Neural cell (in vitro differentiated cells): ENCODE data around the gene SLC5A9. TPM values are rescaled to one million over a fixed set of nuclear protein-coding genes. Genes with fewer than 3 reads are reported as not detected.

ENCODE experiments used
- H2AFZ ChIP-seq: fragments of 200-600, 300-800 bp; sonication (generic), shearing (Covaris generic); 2 replicates; pipeline ENCODE4 v1.6.0; 2014; ENCODE audit warnings: low read depth, mild to moderate bottlenecking, antibody characterized with exemption, low read length, moderate library complexity
- H3F3A ChIP-seq: fragments of 200-600 bp; shearing (Covaris generic); 2 replicates; pipeline ENCODE4 v1.6.1; 2016; ENCODE audit warnings: mild to moderate bottlenecking, moderate library complexity, mixed read lengths, antibody characterized with exemption, low read length; ENCODE audit not compliant: insufficient read depth, poor library complexity, severe bottlenecking
- H3K27ac ChIP-seq: fragments of 200-600, 300-800 bp; sonication (generic), shearing (Covaris generic); 2 replicates; pipeline ENCODE4 v1.5.1; 2014; ENCODE audit warnings: mild to moderate bottlenecking, low read length, moderate library complexity
- H3K27me3 ChIP-seq: fragments of 300-800, 200-600 bp; sonication (generic), shearing (Covaris generic); 2 replicates; pipeline ENCODE4 v1.6.0; 2014; ENCODE audit warnings: mild to moderate bottlenecking, low read depth, low read length, moderate library complexity; ENCODE audit not compliant: insufficient read depth
- H3K36me3 ChIP-seq: fragments of 300-800, 200-600 bp; sonication (generic), shearing (Covaris generic); 2 replicates; pipeline ENCODE4 v1.5.1; 2014; ENCODE audit warnings: mild to moderate bottlenecking, antibody characterized with exemption, low read length, moderate library complexity; ENCODE audit not compliant: insufficient read depth
- H3K4me2 ChIP-seq: fragments of 300-800, 200-600 bp; sonication (generic), shearing (Covaris generic); 2 replicates; pipeline ENCODE4 v1.6.0; 2014; ENCODE audit warnings: mild to moderate bottlenecking, low read length
- H3K4me3 ChIP-seq: fragments of 300-800, 200-600 bp; sonication (generic), shearing (Covaris generic); 2 replicates; pipeline ENCODE4 v1.5.1; 2014; ENCODE audit warnings: mild to moderate bottlenecking, low read length, moderate library complexity
- H3K79me2 ChIP-seq: fragments of 200-600 bp; shearing (Covaris generic); replicated peaks from 2 replicates; pipeline ENCODE4 v1.6.0; 2014; ENCODE audit warnings: mild to moderate bottlenecking, low read length, moderate library complexity; ENCODE audit not compliant: insufficient read depth
- H3K9ac ChIP-seq: fragments of 300-800, 200-600 bp; sonication (generic), shearing (Covaris generic); 2 replicates; pipeline ENCODE4 v1.6.1; 2016; ENCODE audit warnings: mild to moderate bottlenecking, low read length, mixed read lengths
- H3K9me2 ChIP-seq: fragments of 200-600 bp; shearing (Covaris generic); 2 replicates; pipeline ENCODE4 v1.6.1; 2016; ENCODE audit warnings: mild to moderate bottlenecking, low read length, mixed read lengths; ENCODE audit not compliant: insufficient read depth
- H3K9me3 ChIP-seq: fragments of 200-600, 300-800 bp; sonication (generic), shearing (Covaris generic); 2 replicates; pipeline ENCODE4 v1.6.1; 2016; ENCODE audit warnings: mild to moderate bottlenecking, mixed run types, low read length, moderate library complexity, mixed read lengths
- H4K20me1 ChIP-seq: fragments of 200-600 bp; shearing (Covaris generic); 2 replicates; pipeline ENCODE4 v1.6.1; 2016; ENCODE audit warnings: mild to moderate bottlenecking, mixed run types; ENCODE audit not compliant: insufficient read depth
- CTCF ChIP-seq: fragments of 450-650 bp; IDR thresholded peaks from 2 replicates; pipeline ENCODE4 v1.5.1; 2014; ENCODE audit warnings: antibody characterized with exemption, mild to moderate bottlenecking, moderate library complexity; ENCODE audit not compliant: poor library complexity, severe bottlenecking
- EP300 ChIP-seq: fragments of 450-650 bp; conservative IDR thresholded peaks from 2 replicates; pipeline ENCODE4 v1.6.1; 2014; ENCODE audit warnings: antibody characterized with exemption, mild to moderate bottlenecking, moderate library complexity; ENCODE audit not compliant: poor library complexity, severe bottlenecking
- EZH2 ChIP-seq: fragments of 200-600, 300-800 bp; shearing (Covaris generic), sonication (generic); IDR thresholded peaks from 2 replicates; pipeline ENCODE4 v1.6.1; 2014; ENCODE audit warnings: antibody characterized with exemption, low read length, borderline replicate concordance, mild to moderate bottlenecking; ENCODE audit not compliant: insufficient read depth, poor library complexity, severe bottlenecking
- MXI1 ChIP-seq: fragments of 450-650 bp; conservative IDR thresholded peaks from 2 replicates; pipeline ENCODE4 v1.6.1; 2014; ENCODE audit warnings: antibody characterized with exemption, mild to moderate bottlenecking; ENCODE audit not compliant: poor library complexity, severe bottlenecking
- POLR2AphosphoS5 ChIP-seq: IDR thresholded peaks from 2 replicates; pipeline ENCODE4 v1.6.1; 2012
- RAD21 ChIP-seq: fragments of 450-650 bp; conservative IDR thresholded peaks from 2 replicates; pipeline ENCODE4 v1.6.1; 2014; ENCODE audit warnings: antibody characterized with exemption, mild to moderate bottlenecking, moderate library complexity
- REST ChIP-seq: IDR thresholded peaks from 2 replicates; pipeline ENCODE4 v1.6.1; 2012; ENCODE audit warnings: borderline replicate concordance
- SMC3 ChIP-seq: fragments of 450-650 bp; conservative IDR thresholded peaks from 2 replicates; pipeline ENCODE4 v1.6.1; 2014; ENCODE audit warnings: antibody characterized with exemption, mild to moderate bottlenecking, moderate library complexity; ENCODE audit not compliant: poor library complexity
- TAF1 ChIP-seq: IDR thresholded peaks from 2 replicates; pipeline ENCODE4 v1.6.1; 2012; ENCODE audit warnings: low read depth
- polyA plus RNA-seq: library from polyadenylated mRNA; depleted of rRNA; stranded (reverse); fragments of >200 nt; gene quantifications from 2 replicates; pipeline ENCODE4 v1.2.3, GENCODE V29; 2014

Gene SLC5A9
- polyA plus RNA-seq, 1 donor from 2014 or later = not detected

GRCh38 chr1:48203287-48203900 lies 19.1 kb upstream of the SLC5A9 start:
- no peak overlapping the region for H3K4me2 ChIP-seq
- H3K27me3 ChIP-seq = no peaks in the 10 kb centered on the region
- TF ChIP-seq MXI1 (no peak), EZH2 (no peak), SMC3 (peak; percentile 85), RAD21 (peak; percentile 68), TAF1 (no peak), POLR2AphosphoS5 (no peak), EP300 (no peak), CTCF (peak; percentile 76)
- no peak overlapping the region for H2AFZ ChIP-seq
- H3K79me2 ChIP-seq = no peaks in the 10 kb centered on the region
- no peaks in the 10 kb centered on the region for H3F3A ChIP-seq
- H3K9ac ChIP-seq = no peak overlapping the region
- H3K36me3 ChIP-seq = no peaks in the 10 kb centered on the region
- H3K9me2 ChIP-seq = no peaks in the 10 kb centered on the region
- no peaks in the 10 kb centered on the region for H4K20me1 ChIP-seq
- no peak overlapping the region for H3K27ac ChIP-seq
- no peak overlapping the region for H3K4me3 ChIP-seq
- H3K9me3 ChIP-seq = no peaks in the 10 kb centered on the region

GRCh38 chr1:48205522-48205921 lies 17.0 kb upstream of the SLC5A9 start:
- no peak for TF ChIP-seq POLR2AphosphoS5
- TF ChIP-seq TAF1 = no peak
- no peak for TF ChIP-seq EP300
- TF ChIP-seq REST = no peak
- no peak for TF ChIP-seq RAD21
- no peak for TF ChIP-seq CTCF
- TF ChIP-seq SMC3 = no peak
- no peak for TF ChIP-seq MXI1
- no peak for TF ChIP-seq EZH2
- H2AFZ ChIP-seq = no peak overlapping the region

More at GRCh38 chr1:48205522-48205921, 17.0 kb upstream of the SLC5A9 start:
- Histone ChIP-seq H3K36me3 (no peaks in the 10 kb centered on the region), H3K9ac (no peak overlapping the region), H3K9me3 (no peaks in the 10 kb centered on the region), H3K9me2 (no peaks in the 10 kb centered on the region), H3K27me3 (no peaks in the 10 kb centered on the region), H3K79me2 (no peaks in the 10 kb centered on the region), H4K20me1 (no peaks in the 10 kb centered on the region), H3K4me3 (no peak overlapping the region), H3K27ac (no peak overlapping the region), H3F3A (no peaks in the 10 kb centered on the region), H3K4me2 (no peak overlapping the region)
